Measurements from ENCODE around the gene FJX1.
"Not testable (repeated sequence)": the region's sequence is repeated elsewhere in the genome, so short reads cannot be mapped to it uniquely, and the experiment has no call there.

The FJX1 gene

DNA sequence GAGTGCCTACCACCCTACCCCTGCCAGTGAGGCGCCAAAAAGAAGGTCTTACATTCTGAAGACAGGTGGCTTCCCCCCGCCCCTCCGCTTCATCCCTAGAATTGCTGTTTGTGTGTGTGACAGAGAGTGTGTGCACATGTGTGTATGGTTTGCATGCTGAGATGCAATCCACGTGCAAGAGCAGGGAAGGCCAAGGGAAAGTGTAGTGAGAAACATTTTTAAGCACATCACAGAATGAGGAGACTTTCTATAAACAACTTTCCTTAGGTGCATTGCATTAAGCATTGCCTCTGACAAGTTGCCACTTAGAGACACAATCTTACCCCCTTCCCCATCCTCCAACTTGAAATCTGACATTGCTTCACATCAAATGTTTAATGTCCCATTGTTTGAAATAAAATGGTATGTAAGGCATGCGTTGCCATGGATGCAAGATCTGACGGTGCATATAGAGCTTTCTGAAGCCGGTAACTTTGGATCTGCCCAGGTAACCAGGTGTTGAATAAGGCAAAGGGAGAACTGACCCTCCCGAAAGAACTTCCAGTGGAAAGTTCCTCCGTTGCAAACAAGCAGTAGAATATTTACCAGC lies 21.4 kb downstream of the FJX1 start:
- no peak for DNase-seq

- no peak for DNase-seq
Measured at GRCh38 chr11:35641171-35641897, 23.1 kb downstream of the FJX1 start.

DNA sequence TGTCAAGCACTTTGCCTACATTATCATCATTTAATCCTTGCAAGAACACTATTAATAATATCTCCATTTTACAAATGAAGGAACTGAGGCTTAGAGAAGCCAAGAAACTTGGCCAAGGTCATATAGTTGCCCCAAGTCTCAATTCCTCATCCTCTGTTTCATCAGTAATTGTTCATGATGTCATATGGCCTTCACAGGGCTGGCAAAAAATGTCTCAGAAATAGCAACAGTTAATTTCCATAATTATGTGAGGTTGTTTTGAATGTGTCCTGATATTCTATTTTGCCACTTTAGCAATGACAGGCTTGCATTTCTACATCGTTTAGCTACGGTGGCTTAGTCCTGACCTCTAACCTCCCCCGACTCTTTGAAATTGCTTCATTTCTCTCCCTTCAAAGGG lies 23.7 kb downstream of the FJX1 start:
- no peak for DNase-seq

GRCh38 chr11:35647421-35648093 lies 29.3 kb downstream of the FJX1 start:
- DNase-seq, result no peak

DNA sequence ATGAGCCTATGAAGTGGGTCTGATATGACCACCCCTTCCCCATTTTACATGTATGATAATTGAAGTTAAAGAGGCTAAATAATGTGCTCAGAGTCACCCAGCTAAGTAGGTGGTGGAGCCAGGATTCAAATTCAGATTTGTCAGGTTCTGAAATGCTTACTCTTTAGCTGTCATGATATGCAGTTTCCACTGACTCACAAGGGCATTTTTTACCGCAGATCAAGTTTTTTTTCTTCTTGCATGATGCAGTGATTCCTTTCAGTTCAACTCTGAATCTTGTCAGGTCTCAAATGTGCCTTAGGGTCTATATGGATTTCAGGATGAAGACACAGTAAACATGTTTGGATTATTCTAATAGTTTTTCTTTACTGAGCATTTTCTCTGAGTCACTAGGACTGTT lies 31.7 kb downstream of the FJX1 start:
- no peak for DNase-seq

DNA sequence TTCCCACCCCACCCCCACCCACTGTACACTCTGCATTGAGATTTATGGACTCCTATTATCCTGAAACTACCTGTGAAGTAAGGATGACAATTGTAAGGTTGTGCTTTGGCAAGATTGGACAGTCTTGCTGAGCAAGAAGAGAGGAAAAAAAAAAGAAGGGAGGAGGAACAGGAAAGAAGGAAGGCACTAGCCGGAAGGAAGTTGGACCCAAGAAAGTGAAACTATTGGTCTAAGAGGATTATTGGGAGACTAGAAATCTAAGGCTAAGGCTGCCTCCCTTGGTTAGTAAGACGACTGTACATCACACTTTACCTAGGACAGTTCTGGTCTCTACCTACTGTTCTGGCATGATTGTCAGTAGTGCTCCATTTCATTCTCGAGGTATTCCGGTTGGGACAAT lies 32.2 kb downstream of the FJX1 start:
- no peak for DNase-seq

DNA sequence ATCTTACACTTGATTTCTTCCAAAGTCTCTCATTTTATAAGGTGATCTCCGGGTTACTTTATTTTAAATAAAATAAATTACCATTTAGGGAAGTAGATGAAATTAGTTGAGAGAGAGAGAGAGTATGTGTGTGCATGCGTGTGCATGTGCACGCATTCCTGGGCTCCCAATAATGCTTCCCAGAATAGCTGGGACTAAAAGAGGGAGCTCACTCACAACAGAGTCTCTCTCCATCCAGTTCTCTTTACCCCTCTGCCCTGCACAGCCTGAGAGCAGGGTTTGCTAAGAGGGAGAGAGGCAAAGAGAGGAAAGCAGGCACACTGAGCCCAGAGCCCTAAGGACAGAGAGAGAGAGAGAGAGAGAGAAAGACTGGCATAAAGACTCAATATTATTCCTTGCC lies 33.0 kb downstream of the FJX1 start:
- no peak for DNase-seq

DNA sequence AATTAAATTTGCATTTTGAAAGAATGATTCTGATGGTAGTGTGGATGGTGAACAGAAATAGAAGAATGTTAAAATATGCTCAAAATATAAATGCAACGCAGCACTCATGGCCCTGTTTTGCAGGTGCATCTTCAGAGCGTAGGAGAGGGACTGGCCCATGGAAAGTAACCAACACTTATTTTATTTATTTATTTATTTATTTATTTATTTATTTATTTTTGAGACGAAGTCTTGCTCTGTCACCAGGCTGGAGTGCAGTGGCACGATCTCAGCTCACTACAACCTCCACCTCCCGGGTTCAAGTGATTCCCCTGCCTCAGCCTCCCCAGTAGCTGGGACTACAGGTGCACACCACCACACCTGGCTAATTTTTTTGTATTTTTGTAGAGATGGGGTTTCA lies 34.5 kb downstream of the FJX1 start:
- DNase-seq, result not testable (repeated sequence)

- no peak for DNase-seq
Measured at GRCh38 chr11:35654711-35655110, 36.5 kb downstream of the FJX1 start.

- no peak for DNase-seq
Measured at GRCh38 chr11:35655254-35655653, 37.0 kb downstream of the FJX1 start.

GRCh38 chr11:35655856-35656255 lies 37.6 kb downstream of the FJX1 start:
- DNase-seq, result no peak

GRCh38 chr11:35658020-35658948 lies 40.0 kb downstream of the FJX1 start:
- DNase-seq, result no peak

GRCh38 chr11:35661534-35661933 lies 43.3 kb downstream of the FJX1 start:
- no peak for DNase-seq

DNA sequence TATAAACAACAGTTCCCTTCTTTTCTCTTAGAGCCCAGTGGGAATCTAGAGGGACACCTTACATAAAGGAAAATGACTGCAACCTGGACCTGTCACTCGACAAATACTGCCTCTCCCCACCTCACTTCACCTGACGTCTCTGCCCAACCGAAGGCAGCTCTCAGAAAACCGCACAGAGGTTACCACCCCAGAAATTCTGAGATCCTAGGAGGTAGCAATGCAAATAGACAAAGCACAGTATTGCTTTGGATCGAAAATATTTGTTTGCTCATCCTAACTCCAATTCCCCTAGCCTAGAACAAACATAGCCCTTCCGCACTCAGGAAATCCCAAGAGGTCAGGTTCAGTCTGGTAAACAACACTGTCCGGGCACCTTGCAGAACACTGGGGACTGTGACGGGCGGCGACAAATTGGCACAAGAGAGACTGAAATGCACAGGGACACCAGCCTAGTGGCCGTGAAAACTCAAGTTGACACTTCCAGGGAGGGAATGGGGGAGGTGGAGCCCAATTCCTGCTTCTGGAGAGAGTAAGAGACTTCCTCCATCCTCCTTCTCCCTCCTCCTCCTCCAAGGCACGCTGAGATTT lies 43.9 kb downstream of the FJX1 start:
- peak in 1 of 2 donors; percentile 23 for DNase-seq

DNA sequence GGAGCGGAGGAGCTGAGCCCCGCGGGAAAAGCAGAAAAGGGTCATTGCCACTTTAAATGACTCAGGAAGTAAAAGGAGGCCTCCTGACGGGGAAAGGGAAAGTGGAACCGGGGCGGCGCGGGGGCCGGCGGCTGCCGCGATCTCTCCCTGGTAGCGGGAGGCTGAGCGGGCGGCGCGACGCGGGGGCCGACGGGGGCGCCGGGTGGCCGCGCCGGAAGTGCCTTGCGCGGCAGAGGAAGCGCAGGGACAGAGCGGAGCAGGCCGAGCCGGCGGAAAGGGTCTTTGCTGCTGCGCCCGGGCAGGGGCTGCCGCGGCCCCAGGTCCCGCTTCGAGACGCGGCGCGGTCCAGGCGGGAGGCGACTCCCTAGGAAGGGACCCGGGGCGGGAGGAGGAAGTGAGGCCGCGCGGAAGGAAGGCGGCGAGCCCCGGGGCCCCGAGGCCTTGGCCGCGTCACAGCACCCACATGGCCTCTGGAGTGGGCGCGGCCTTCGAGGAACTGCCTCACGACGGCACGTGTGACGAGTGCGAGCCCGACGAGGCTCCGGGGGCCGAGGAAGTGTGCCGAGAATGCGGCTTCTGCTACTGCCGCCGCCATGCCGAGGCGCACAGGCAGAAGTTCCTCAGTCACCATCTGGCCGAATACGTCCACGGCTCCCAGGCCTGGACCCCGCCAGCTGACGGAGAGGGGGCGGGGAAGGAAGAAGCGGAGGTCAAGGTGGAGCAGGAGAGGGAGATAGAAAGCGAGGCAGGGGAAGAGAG lies 44.6 kb downstream of the FJX1 start, which contains the start of gene TRIM44:
Gene TRIM44, plus strand, starts transcription at position 127 of the 759 bp plus-strand sequence. Its CDS starts 337 bp downstream, at position 464.
- peak; percentile 83 to 87 for DNase-seq

- no peak for DNase-seq
Measured at GRCh38 chr11:35663408-35663702, 45.1 kb downstream of the FJX1 start.

- DNase-seq, result no peak
Measured at GRCh38 chr11:35664977-35665441, 46.7 kb downstream of the FJX1 start.

GRCh38 chr11:35667257-35667656 lies 49.0 kb downstream of the FJX1 start:
- no peak for DNase-seq

DNA sequence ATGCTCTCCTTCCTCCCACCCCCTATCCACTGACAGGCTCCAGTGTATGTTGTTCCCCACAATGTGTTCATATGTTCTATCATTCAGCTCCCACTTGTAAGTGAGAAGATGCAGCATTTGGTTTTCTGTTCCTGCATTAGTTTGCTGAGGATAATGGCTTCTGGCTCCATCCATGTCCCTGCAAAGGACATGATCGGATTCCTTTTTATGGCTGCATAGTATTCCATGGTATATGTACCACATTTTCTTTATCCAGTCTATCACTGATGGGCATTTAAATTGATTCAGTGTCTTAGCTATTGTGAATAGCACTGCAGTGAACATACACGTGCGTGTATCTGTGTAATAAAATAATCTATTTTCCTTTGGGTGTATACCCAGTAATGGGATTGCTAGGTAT lies 50.1 kb downstream of the FJX1 start:
- not testable (repeated sequence) for DNase-seq

Measured in CD4-positive, alpha-beta T cell treated with Interleukin-1 beta for 1 hour (primary cell).